K562 (cell line): ENCODE results near the gene ZFP64. TPM values are rescaled to one million over a fixed set of nuclear protein-coding genes. Genes with fewer than 3 reads are reported as not detected.
A peak's percentile ranks its signal among the peaks of the same experiment; 100 is the strongest.

Experiments
- BRD4 ChIP-seq: fragments of 200-600 bp; sonication (generic); IDR thresholded peaks from 2 replicates; pipeline ENCODE4 v1.6.1; 2017; ENCODE audit warnings: inconsistent platforms
- CBX2 ChIP-seq: fragments of 200-600 bp; sonication (generic); IDR thresholded peaks from one replicate; pipeline ENCODE4 v1.6.1; 2012; ENCODE audit warnings: mild to moderate bottlenecking, low read length, inconsistent platforms; ENCODE audit not compliant: insufficient read depth, poor library complexity, severe bottlenecking
- KHSRP ChIP-seq: fragments of 450-650 bp; IDR thresholded peaks from 2 replicates; pipeline ENCODE4 v1.6.1; 2017
- MXI1 ChIP-seq: IDR thresholded peaks from 2 replicates; pipeline ENCODE4 v1.6.1; 2011; ENCODE audit warnings: low read depth, mild to moderate bottlenecking, improper control_type of control experiment, low read length
- PHB2 ChIP-seq: fragments of 450-650 bp; IDR thresholded peaks from 2 replicates; pipeline ENCODE4 v1.6.1; 2017; ENCODE audit warnings: low read depth
- RFX1 ChIP-seq: fragments of 450-650 bp; IDR thresholded peaks from 2 replicates; pipeline ENCODE4 v1.6.1; 2016; ENCODE audit warnings: mild to moderate bottlenecking, moderate library complexity
- SMAD2 ChIP-seq: fragments of 150-350 bp; IDR thresholded peaks from 2 replicates; pipeline ENCODE4 v1.6.1; 2014; ENCODE audit warnings: low read depth, mild to moderate bottlenecking, low read length
- TAF15 ChIP-seq: fragments of 200-400 bp; formaldehyde crosslinking; IDR thresholded peaks from 2 replicates; pipeline ENCODE4 v1.6.1; 2017; ENCODE audit warnings: mild to moderate bottlenecking, low read depth, low read length, moderate library complexity
- TCFL5 ChIP-seq: fragments of 250-450 bp; sonication (Bioruptor Pico); conservative IDR thresholded peaks from 2 replicates; pipeline ENCODE4 v1.6.1; 2021; ENCODE audit warnings: mild to moderate bottlenecking, moderate library complexity, matching md5 sums
- TGIF2 ChIP-seq: sonication (generic); formaldehyde crosslinking; IDR thresholded peaks from 2 replicates; pipeline ENCODE4 v1.8.1; 2022; ENCODE audit warnings: mild to moderate bottlenecking, missing genetic modification reagents, moderate library complexity
- THRAP3 ChIP-seq: fragments of 450-650 bp; IDR thresholded peaks from 2 replicates; pipeline ENCODE4 v1.6.1; 2016; ENCODE audit warnings: mild to moderate bottlenecking, inconsistent platforms, borderline replicate concordance
- polyA plus RNA-seq, 8 experiments: library from polyadenylated mRNA; depleted of rRNA in 4 of 8; stranded (reverse) in 5 of 8; unstranded in 3 of 8; fragments of >200 nt; fragmentation: Nextera tagmentation in 2 of 8; fragmentation: Illumina TruSeq in 1 of 8; extraction: Ambion mirVana in 2 of 8; extraction: Trizol in 1 of 8; gene quantifications; 2 replicates each; pipeline versions ENCODE4 v1.2.1 to v1.2.3, GENCODE V29; 2011 to 2014; ENCODE audit warnings: inconsistent platforms in 1 of 8, missing spikeins in 1 of 8
- total RNA-seq, 7 experiments: library from RNA; depleted of rRNA in 6 of 7; stranded (reverse); fragments of >200 nt in 6 of 7; fragmentation: Illumina TruSeq in 2 of 7; extraction: Trizol in 2 of 7; gene quantifications; 2 replicates each; pipeline versions ENCODE4 v1.2.1 to v1.2.3, GENCODE V29; 2011 to 2021; ENCODE audit warnings: low replicate concordance in 1 of 7
- TF ChIP-seq, protein P1 (sequence below): fragments of 450-650 bp; IDR thresholded peaks from 2 replicates; pipeline ENCODE4 v1.6.1; 2016; ENCODE audit warnings: low read depth
- TF ChIP-seq, protein P2 (sequence below): conservative IDR thresholded peaks from 2 replicates; pipeline ENCODE4 v1.6.1; 2011; ENCODE audit warnings: low read depth, mild to moderate bottlenecking, low read length; ENCODE audit not compliant: control insufficient read depth
- TF ChIP-seq, protein P3 (sequence below), 3 experiments: fragments of 200-800 bp in 1 of 3; sonication (Bioruptor generic) in 1 of 3; sonication (generic) in 1 of 3; formaldehyde crosslinking in 1 of 3; IDR thresholded peaks; 2 replicates each; pipeline versions ENCODE4 v1.6.1 to v1.8.0; 2016 to 2022; ENCODE audit warnings: mild to moderate bottlenecking in 2 of 3, missing compliant biosample characterization in 2 of 3, missing genetic modification characterization in 2 of 3, missing genetic modification reagents in 1 of 3
- TF ChIP-seq, protein P4 (sequence below): fragments of 250-450 bp; sonication (Bioruptor Pico); IDR thresholded peaks from 2 replicates; pipeline ENCODE4 v1.5.0; 2020; ENCODE audit warnings: mild to moderate bottlenecking

ZFP64 gene
- total and polyA plus RNA-seq, 9 of the 15 experiments (the other 6 are each of a cell fraction or from before 2014, with no cell fraction given) = 1.4 to 13.4 (median 7.0) TPM

DNA sequence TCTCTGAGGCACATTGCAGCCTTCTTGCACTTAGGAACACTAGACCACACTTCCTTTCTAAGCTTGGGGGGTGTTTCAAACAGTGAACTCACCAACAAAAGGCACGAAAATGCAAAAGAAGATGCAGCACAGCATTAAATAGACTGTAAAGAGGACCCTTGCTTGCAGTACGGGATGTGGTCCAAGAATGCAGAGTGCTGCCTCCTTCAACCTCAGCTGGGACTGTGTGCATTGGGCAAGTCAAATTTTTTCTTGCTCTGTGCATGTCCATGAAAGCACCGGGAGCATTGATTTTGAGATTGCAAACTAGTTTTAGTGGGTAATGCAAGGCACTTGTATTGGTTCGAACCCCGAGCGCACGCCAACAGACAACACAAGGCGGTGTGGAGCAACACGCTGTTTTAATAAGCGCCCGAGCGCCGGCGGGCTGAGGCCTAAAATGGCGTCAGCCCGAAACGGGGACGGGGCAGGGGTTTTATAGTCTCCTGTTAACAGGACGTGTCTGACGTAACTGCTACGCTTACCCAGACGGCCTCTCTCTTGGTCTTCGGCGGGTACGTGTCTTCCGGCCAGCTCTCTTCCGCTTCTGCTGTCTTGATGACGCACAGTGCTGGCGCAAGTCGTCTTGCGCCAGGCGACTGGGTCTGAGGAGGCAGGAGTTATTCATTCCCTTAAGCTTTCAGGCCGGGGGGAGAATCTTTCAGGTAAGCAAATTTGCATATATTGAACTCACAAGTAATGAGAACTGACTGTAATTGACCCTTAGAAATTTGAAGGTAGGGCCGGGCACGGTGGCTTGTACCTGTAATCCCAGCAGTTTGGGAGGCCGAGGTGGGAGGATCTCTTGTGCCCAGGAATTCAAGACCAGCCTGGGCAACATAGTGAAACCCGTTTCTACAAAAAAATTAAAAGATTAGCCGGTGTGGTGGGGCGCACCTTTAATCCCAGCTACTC is 18.7 kb upstream of the ZFP64 start (continued):
- TF ChIP-seq MXI1 = no peak
- no peak for TF ChIP-seq TGIF2 (CRISPR knock-in tag)
- TF ChIP-seq, protein P1, sequence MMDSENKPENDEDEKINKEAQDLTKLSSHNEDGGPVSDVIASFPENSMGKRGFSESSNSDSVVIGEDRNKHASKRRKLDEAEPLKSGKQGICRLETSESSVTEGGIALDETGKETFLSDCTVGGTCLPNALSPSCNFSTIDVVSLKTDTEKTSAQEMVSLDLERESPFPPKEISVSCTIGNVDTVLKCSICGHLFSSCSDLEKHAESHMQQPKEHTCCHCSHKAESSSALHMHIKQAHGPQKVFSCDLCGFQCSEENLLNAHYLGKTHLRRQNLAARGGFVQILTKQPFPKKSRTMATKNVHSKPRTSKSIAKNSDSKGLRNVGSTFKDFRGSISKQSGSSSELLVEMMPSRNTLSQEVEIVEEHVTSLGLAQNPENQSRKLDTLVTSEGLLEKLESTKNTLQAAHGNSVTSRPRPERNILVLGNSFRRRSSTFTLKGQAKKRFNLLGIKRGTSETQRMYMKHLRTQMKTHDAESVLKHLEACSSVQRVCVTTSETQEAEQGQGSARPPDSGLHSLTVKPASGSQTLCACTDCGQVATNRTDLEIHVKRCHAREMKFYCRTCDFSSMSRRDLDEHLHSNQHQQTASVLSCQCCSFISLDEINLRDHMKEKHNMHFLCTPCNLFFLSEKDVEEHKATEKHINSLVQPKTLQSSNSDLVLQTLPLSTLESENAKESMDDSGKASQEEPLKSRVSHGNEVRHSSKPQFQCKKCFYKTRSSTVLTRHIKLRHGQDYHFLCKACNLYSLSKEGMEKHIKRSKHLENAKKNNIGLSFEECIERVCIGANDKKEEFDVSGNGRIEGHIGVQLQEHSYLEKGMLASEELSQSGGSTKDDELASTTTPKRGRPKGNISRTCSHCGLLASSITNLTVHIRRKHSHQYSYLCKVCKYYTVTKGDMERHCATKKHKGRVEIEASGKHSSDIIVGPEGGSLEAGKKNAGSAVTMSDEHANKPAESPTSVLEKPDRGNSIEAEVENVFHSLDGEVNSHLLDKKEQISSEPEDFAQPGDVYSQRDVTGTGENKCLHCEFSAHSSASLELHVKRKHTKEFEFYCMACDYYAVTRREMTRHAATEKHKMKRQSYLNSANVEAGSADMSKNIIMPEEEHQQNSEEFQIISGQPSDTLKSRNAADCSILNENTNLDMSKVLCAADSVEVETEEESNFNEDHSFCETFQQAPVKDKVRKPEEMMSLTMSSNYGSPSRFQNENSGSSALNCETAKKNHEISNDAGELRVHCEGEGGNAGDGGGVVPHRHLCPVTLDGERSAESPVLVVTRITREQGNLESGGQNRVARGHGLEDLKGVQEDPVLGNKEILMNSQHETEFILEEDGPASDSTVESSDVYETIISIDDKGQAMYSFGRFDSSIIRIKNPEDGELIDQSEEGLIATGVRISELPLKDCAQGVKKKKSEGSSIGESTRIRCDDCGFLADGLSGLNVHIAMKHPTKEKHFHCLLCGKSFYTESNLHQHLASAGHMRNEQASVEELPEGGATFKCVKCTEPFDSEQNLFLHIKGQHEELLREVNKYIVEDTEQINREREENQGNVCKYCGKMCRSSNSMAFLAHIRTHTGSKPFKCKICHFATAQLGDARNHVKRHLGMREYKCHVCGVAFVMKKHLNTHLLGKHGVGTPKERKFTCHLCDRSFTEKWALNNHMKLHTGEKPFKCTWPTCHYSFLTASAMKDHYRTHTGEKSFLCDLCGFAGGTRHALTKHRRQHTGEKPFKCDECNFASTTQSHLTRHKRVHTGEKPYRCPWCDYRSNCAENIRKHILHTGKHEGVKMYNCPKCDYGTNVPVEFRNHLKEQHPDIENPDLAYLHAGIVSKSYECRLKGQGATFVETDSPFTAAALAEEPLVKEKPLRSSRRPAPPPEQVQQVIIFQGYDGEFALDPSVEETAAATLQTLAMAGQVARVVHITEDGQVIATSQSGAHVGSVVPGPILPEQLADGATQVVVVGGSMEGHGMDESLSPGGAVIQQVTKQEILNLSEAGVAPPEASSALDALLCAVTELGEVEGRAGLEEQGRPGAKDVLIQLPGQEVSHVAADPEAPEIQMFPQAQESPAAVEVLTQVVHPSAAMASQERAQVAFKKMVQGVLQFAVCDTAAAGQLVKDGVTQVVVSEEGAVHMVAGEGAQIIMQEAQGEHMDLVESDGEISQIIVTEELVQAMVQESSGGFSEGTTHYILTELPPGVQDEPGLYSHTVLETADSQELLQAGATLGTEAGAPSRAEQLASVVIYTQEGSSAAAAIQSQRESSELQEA = no peak
- TF ChIP-seq, protein P2, sequence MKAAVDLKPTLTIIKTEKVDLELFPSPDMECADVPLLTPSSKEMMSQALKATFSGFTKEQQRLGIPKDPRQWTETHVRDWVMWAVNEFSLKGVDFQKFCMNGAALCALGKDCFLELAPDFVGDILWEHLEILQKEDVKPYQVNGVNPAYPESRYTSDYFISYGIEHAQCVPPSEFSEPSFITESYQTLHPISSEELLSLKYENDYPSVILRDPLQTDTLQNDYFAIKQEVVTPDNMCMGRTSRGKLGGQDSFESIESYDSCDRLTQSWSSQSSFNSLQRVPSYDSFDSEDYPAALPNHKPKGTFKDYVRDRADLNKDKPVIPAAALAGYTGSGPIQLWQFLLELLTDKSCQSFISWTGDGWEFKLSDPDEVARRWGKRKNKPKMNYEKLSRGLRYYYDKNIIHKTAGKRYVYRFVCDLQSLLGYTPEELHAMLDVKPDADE = no peak
- TF ChIP-seq BRD4 = no peak
- TF ChIP-seq, protein P3, sequence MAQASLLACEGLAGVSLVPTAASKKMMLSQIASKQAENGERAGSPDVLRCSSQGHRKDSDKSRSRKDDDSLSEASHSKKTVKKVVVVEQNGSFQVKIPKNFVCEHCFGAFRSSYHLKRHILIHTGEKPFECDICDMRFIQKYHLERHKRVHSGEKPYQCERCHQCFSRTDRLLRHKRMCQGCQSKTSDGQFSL (CRISPR knock-in tag; IDR thresholded peaks at IDR 0.05) = no peak
- TF ChIP-seq, protein P3 (tag; IDR thresholded peaks at IDR 0.05) = no peak
- no peak for TF ChIP-seq CBX2
- peak; percentile 60; the same call in 1 of the 2 replicates for TF ChIP-seq KHSRP
- TF ChIP-seq TAF15 = no peak
- TF ChIP-seq, protein P4, sequence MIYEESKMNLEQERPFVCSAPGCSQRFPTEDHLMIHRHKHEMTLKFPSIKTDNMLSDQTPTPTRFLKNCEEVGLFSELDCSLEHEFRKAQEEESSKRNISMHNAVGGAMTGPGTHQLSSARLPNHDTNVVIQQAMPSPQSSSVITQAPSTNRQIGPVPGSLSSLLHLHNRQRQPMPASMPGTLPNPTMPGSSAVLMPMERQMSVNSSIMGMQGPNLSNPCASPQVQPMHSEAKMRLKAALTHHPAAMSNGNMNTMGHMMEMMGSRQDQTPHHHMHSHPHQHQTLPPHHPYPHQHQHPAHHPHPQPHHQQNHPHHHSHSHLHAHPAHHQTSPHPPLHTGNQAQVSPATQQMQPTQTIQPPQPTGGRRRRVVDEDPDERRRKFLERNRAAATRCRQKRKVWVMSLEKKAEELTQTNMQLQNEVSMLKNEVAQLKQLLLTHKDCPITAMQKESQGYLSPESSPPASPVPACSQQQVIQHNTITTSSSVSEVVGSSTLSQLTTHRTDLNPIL (CRISPR knock-in tag) = no peak
- TF ChIP-seq TCFL5 (CRISPR knock-in tag) = no peak
- no peak for TF ChIP-seq PHB2
- no peak for TF ChIP-seq RFX1
- TF ChIP-seq THRAP3 = no peak
- no peak for TF ChIP-seq SMAD2
